ENCODE results near the gene TOPBP1. TPM values are rescaled to one million over a fixed set of nuclear protein-coding genes. Genes with fewer than 3 reads are reported as not detected.

TOPBP1 gene
- total and polyA plus RNA-seq, 2 donors (not counting 3 experiments of a cell fraction or from before 2014, with no cell fraction given): 23.3 to 42.2 TPM

- TF ChIP-seq EZH2 (IDR thresholded peaks at IDR 0.05; ENCODE audit: borderline replicate concordance, low read depth, low read length, severe bottlenecking) (no peak), MYC (IDR thresholded peaks at IDR 0.05; ENCODE audit: low read depth, low read length) (no peak), FOS (IDR thresholded peaks at IDR 0.05; ENCODE audit: borderline replicate concordance, insufficient read depth, low read length) (no peak), POLR2AphosphoS5 (IDR thresholded peaks at IDR 0.05; ENCODE audit: insufficient read depth, low read depth, low read length) (no peak), POLR2A (IDR thresholded peaks at IDR 0.05; ENCODE audit: low read depth, low read length) (no peak), JUN (IDR thresholded peaks at IDR 0.05; ENCODE audit: borderline replicate concordance, insufficient read depth, insufficient read length, low read depth) (no peak)
- TF ChIP-seq, protein P1, sequence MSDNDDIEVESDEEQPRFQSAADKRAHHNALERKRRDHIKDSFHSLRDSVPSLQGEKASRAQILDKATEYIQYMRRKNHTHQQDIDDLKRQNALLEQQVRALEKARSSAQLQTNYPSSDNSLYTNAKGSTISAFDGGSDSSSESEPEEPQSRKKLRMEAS (IDR thresholded peaks at IDR 0.05; ENCODE audit: insufficient read depth, insufficient read length): no peak
- TF ChIP-seq, protein P2, sequence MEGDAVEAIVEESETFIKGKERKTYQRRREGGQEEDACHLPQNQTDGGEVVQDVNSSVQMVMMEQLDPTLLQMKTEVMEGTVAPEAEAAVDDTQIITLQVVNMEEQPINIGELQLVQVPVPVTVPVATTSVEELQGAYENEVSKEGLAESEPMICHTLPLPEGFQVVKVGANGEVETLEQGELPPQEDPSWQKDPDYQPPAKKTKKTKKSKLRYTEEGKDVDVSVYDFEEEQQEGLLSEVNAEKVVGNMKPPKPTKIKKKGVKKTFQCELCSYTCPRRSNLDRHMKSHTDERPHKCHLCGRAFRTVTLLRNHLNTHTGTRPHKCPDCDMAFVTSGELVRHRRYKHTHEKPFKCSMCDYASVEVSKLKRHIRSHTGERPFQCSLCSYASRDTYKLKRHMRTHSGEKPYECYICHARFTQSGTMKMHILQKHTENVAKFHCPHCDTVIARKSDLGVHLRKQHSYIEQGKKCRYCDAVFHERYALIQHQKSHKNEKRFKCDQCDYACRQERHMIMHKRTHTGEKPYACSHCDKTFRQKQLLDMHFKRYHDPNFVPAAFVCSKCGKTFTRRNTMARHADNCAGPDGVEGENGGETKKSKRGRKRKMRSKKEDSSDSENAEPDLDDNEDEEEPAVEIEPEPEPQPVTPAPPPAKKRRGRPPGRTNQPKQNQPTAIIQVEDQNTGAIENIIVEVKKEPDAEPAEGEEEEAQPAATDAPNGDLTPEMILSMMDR (IDR thresholded peaks at IDR 0.05; ENCODE audit: extremely low read depth in 1 of 2, insufficient read depth in 1 of 2, low read depth in 1 of 2, low read length in 2 of 2): no peak
- H4K20me1 ChIP-seq (replicated peaks; ENCODE audit: control insufficient read depth, extremely low read depth, insufficient read depth, low read length): no peaks in the 10 kb centered on the region
- no peak overlapping the region for H3K9ac ChIP-seq (replicated peaks; ENCODE audit: extremely low read depth, insufficient read depth, low read length)
- no peak for DNase-seq (ENCODE audit: low read depth, low spot score)
- POLR2A ChIA-PET: no interaction called here
- intact Hi-C loops (cut with micrococcal nuclease): no loop called here
- no peaks in the 10 kb centered on the region for H3K27me3 ChIP-seq (ENCODE audit: control insufficient read depth in 2 of 2, insufficient read depth in 2 of 2, low read length in 2 of 2)
- H2AFZ ChIP-seq (ENCODE audit: low read depth, low read length): no peak overlapping the region
- dilution Hi-C loops (cut with MboI; ENCODE audit: extremely low pct_ligation_motif_present, low sequenced_read_pairs): no loop called here
- H3K4me1 ChIP-seq (ENCODE audit: control insufficient read depth, extremely low read depth, insufficient read depth, low read length): peaks cover 29% of the 10 kb centered on the region
- peaks cover 6 to 13% of the 10 kb centered on the region in 2 experiments for H3K36me3 ChIP-seq (ENCODE audit: control insufficient read depth in 2 of 2, extremely low read depth in 1 of 2, insufficient read depth in 2 of 2, low read length in 2 of 2)
- H3K79me2 ChIP-seq (ENCODE audit: control insufficient read depth, insufficient read depth, low read length): peaks cover 7% of the 10 kb centered on the region
- H3K27ac ChIP-seq (ENCODE audit: insufficient read depth, low read depth, low read length): no peak overlapping the region
- no TSS peak for BruUV-seq (replicated peaks)
- H3K9me3 ChIP-seq (replicated peaks; ENCODE audit: control insufficient read depth, insufficient read depth, low read length): no peaks in the 10 kb centered on the region
- no peak for FAIRE-seq
- H3K9me1 ChIP-seq (replicated peaks; ENCODE audit: control insufficient read depth, extremely low read depth, insufficient read depth, low read length): no peaks in the 10 kb centered on the region
- H3K4me2 ChIP-seq (ENCODE audit: insufficient read depth, low read length): no peak overlapping the region
- CTCF ChIA-PET: interaction anchor here (0.6 to 1.5 kb wide), 2 partner anchors 20 to 128 kb away, joined by 3 read pairs; partner anchors contain the start of gene CDV3
- H3K4me3 ChIP-seq (replicated peaks in 1 of 3; ENCODE audit: insufficient read depth in 1 of 3, low read depth in 1 of 3, low read length in 3 of 3): no peak overlapping the region
These were observed 68.9 kb downstream of the TOPBP1 start for GRCh38 chr3:133592843-133593242.
